ENCODE data around the gene HCFC1R1.
"Not testable (repeated sequence)": the region's sequence is repeated elsewhere in the genome, so short reads cannot be mapped to it uniquely, and the experiment has no call there.

The HCFC1R1 gene, protein sequence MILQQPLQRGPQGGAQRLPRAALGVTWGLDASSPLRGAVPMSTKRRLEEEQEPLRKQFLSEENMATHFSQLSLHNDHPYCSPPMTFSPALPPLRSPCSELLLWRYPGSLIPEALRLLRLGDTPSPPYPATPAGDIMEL

DNA sequence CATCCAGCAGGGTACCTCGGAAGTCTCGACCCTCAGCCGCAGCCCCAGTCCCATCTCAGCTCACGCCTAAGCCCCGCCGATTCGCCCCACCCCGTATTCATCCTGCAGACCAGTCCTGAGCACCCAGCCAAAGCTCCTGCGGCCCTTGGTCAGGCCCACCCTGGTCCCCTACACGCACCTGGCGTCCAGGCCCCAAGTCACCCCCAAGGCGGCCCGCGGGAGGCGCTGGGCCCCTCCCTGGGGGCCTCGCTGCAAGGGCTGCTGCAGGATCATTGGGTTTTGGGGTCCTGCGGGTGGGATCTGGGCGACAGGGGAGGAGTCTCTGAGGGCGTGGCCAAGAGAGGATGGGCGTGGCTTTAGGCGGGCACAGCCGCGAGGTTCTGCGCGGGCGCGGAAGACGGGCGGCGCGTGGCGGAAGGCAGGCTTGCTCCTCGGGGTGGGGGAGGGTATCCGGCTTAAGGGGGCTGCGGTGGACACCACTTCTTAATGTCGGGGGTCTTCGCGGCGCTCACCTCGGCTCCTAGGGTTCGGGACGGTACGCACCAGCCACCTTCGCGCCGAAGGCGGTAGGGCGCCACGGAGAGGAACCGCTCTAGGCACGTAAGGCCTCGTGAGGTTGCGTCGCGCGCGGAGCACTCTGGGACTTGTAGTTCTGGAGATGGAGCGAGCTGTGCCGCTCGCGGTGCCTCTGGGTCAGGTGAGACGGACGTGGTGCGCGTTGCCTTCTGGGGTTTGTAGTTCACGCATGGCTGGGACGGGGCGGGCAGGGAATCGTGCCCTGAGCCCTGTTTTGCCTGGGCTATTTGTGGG lies at the start of gene HCFC1R1, which contains the start of gene THOC6:
Gene HCFC1R1, minus strand, starts transcription at position 274 of the 810 bp plus-strand sequence. Its CDS starts 1 bp downstream, at position 273.
Gene THOC6, plus strand, starts transcription at position 367 of the 810 bp plus-strand sequence. Its CDS starts 292 bp downstream, at position 659.
- Histone ChIP-seq H3K4me3 (replicated peaks; ENCODE audit: low read depth, low read length) (peak within 1 kb of the TSS; percentile 82), H3K36me3 (ENCODE audit: control insufficient read depth, insufficient read depth, low read length) (peaks cover 15% of the 10 kb centered on the region), H3K27me3 (replicated peaks; ENCODE audit: control insufficient read depth, insufficient read depth, low read length) (no peaks in the 10 kb centered on the region; the same call in none of the 2 replicates)
- DNase-seq (ENCODE audit: extremely low read depth, insufficient read length): peak; percentile 95
- TF ChIP-seq, protein P1, sequence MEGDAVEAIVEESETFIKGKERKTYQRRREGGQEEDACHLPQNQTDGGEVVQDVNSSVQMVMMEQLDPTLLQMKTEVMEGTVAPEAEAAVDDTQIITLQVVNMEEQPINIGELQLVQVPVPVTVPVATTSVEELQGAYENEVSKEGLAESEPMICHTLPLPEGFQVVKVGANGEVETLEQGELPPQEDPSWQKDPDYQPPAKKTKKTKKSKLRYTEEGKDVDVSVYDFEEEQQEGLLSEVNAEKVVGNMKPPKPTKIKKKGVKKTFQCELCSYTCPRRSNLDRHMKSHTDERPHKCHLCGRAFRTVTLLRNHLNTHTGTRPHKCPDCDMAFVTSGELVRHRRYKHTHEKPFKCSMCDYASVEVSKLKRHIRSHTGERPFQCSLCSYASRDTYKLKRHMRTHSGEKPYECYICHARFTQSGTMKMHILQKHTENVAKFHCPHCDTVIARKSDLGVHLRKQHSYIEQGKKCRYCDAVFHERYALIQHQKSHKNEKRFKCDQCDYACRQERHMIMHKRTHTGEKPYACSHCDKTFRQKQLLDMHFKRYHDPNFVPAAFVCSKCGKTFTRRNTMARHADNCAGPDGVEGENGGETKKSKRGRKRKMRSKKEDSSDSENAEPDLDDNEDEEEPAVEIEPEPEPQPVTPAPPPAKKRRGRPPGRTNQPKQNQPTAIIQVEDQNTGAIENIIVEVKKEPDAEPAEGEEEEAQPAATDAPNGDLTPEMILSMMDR (IDR thresholded peaks at IDR 0.05; ENCODE audit: insufficient read depth, low read length, poor library complexity, severe bottlenecking): no peak

DNA sequence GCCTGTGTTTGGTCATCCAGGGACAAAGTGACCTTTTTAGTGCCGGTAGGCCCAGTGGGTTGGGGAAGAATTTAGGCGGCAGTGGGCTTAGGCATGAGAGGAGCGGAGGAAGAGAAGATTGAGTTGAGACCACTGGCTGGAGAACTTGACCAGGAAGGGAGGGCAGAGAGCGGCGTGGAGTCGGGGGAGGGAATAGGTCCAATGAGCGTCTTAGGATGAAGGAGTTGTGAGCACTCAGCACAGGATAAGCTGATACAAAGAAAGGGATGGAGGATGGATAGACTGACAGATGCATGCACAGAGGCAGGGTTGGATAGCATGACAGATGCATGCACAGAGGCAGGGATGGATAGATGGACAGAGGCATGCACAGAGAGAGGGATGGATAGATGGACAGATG lies 49.7 kb upstream of the HCFC1R1 start:
- no peak for DNase-seq (ENCODE audit: extremely low read depth, insufficient read length)
- TF ChIP-seq, protein P1 (IDR thresholded peaks at IDR 0.05; ENCODE audit: insufficient read depth, low read length, poor library complexity, severe bottlenecking): no peak
- no peaks in the 10 kb centered on the region for H3K27me3 ChIP-seq (replicated peaks; ENCODE audit: control insufficient read depth, insufficient read depth, low read length)
- H3K36me3 ChIP-seq (ENCODE audit: control insufficient read depth, insufficient read depth, low read length): peaks cover 3% of the 10 kb centered on the region
- no peak overlapping the region for H3K4me3 ChIP-seq (replicated peaks; ENCODE audit: low read depth, low read length)

DNA sequence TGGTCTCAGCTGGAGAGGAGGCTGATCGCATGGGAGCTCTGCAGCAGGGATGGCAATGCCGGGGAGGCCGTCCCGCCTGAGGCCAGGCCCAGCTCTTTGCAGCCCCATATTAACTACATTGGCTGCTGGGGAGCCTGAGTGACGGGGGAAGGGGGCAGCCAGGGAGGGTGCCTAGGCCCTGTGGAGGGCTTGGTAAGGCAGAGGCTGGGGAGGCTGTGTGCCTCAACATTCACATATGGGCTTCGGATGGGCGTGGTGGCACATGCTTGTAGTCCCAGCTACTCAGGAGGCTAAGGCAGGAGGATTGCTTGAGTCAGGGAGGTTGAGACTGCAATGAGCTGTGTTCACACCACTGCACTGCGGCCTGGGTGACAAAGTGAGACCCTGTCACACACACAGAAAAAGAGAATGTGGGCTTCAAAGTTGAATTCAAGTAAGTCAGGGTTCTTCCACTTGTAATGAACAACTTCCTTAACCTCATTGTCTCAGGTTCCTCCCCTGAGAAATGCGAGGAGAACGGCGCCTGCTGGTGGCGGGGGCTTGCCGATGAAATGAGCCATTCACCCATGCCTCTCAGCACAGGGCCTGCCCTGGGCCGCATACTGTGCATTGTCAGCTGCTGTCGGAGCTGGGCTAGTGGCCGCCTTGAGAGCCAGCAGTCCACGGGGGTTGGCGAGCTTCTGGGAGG lies 49.0 kb upstream of the HCFC1R1 start:
- H3K27me3 ChIP-seq (replicated peaks; ENCODE audit: control insufficient read depth, insufficient read depth, low read length); DNase-seq (ENCODE audit: extremely low read depth, insufficient read length); H3K4me3 ChIP-seq (replicated peaks; ENCODE audit: low read depth, low read length); H3K36me3 ChIP-seq (ENCODE audit: control insufficient read depth, insufficient read depth, low read length): not testable (repeated sequence)
- TF ChIP-seq, protein P1 (IDR thresholded peaks at IDR 0.05; ENCODE audit: insufficient read depth, low read length, poor library complexity, severe bottlenecking): peak; percentile 33

DNA sequence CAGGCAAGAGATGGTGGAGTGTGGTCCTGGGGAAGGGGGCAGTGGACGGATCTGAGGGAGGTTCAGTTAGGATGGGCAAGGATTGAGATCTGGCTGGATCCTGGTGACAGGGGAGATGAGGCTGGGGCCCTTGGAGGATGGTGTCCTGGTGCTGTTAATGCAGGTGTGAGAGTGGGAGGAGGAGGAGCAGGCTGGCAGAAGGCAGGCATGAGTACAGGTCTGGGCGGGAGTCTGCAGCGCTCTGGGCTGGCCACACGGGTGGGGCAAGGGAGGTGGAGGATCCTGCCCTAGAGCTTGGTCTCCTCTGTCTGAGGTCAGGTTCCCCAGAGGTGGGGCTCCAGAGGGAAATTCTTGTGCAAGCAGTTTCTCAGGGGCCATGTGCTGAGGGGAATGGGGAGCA lies 48.4 kb upstream of the HCFC1R1 start:
- not testable (repeated sequence) for H3K27me3 ChIP-seq (replicated peaks; ENCODE audit: control insufficient read depth, insufficient read depth, low read length); H3K36me3 ChIP-seq (ENCODE audit: control insufficient read depth, insufficient read depth, low read length); H3K4me3 ChIP-seq (replicated peaks; ENCODE audit: low read depth, low read length); DNase-seq (ENCODE audit: extremely low read depth, insufficient read length)

DNA sequence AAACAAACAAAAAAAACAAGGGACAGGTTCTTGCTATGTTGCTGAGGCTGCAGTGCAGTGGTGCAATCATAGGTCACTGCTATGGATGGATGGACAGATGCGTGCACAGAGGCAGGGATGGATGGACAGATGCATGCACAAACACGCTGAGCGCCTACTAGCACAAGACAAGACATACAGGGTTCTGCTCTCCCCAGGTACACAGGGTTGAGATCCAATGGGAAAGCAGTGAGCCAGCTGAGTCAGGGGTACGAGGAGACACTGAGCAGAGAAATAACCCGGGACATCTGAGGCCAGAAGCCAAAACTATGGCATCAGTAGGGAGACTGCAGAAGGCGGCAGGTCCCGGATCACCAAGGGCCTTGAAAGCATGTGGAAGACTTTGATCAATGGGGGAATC lies 47.9 kb upstream of the HCFC1R1 start:
- TF ChIP-seq, protein P1 (IDR thresholded peaks at IDR 0.05; ENCODE audit: insufficient read depth, low read length, poor library complexity, severe bottlenecking): no peak
- no peaks in the 10 kb centered on the region for H3K27me3 ChIP-seq (replicated peaks; ENCODE audit: control insufficient read depth, insufficient read depth, low read length)
- H3K4me3 ChIP-seq (replicated peaks; ENCODE audit: low read depth, low read length): no peak overlapping the region
- peaks cover 5% of the 10 kb centered on the region for H3K36me3 ChIP-seq (ENCODE audit: control insufficient read depth, insufficient read depth, low read length)
- no peak for DNase-seq (ENCODE audit: extremely low read depth, insufficient read length)

DNA sequence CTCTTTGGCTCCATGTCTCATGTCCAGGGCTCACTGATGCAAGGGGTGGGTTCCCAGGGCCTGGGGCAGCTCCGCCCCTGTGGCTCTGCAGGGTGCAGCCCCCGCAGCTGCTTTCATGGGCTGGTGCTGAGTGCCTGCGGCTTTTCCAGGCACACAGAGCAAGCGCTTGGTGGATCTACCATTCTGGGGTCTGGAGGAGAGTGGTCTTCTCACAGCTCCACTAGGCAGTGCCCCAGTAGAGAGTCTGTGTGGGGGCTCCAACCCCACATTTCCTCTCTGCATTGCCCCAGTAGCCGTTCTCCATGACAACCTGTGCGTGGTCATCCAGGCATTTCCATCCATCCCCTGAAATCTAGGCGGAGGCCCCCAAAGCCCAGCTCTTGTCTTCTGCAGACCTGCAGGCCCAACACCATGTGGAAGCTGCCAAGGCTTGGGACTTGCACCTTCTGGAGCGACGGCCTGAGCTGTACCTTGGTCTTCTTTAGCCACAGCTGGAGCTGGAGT lies 46.9 kb upstream of the HCFC1R1 start:
- no peak for DNase-seq (ENCODE audit: extremely low read depth, insufficient read length)
- no peaks in the 10 kb centered on the region for H3K27me3 ChIP-seq (replicated peaks; ENCODE audit: control insufficient read depth, insufficient read depth, low read length)
- peaks cover 5% of the 10 kb centered on the region for H3K36me3 ChIP-seq (ENCODE audit: control insufficient read depth, insufficient read depth, low read length)
- H3K4me3 ChIP-seq (replicated peaks; ENCODE audit: low read depth, low read length): no peak overlapping the region
- TF ChIP-seq, protein P1 (IDR thresholded peaks at IDR 0.05; ENCODE audit: insufficient read depth, low read length, poor library complexity, severe bottlenecking): no peak

DNA sequence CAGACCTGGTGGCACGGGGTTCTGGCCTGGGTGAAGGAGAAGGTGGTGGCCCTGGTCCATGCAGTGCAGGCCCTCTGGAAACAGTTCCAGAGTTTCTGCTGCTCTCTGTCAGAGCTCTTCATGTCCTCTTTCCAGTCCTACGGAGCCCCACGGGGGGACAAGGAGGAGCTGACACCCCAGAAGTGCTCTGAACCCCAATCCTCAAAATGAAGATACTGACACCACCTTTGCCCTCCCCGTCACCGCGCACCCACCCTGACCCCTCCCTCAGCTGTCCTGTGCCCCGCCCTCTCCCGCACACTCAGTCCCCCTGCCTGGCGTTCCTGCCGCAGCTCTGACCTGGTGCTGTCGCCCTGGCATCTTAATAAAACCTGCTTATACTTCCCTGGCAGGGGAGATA lies 45.4 kb upstream of the HCFC1R1 start:
- not testable (repeated sequence) for DNase-seq (ENCODE audit: extremely low read depth, insufficient read length); H3K4me3 ChIP-seq (replicated peaks; ENCODE audit: low read depth, low read length); H3K36me3 ChIP-seq (ENCODE audit: control insufficient read depth, insufficient read depth, low read length); H3K27me3 ChIP-seq (replicated peaks; ENCODE audit: control insufficient read depth, insufficient read depth, low read length)
